ENCODE measurements around the gene MICU2. TPM values are rescaled to one million over a fixed set of nuclear protein-coding genes. Genes with fewer than 3 reads are reported as not detected.

MICU2 gene
- total and polyA plus RNA-seq, 2 donors (not counting 1 experiment from before 2014, with no cell fraction given) = 43.3 to 43.9 TPM

DNA sequence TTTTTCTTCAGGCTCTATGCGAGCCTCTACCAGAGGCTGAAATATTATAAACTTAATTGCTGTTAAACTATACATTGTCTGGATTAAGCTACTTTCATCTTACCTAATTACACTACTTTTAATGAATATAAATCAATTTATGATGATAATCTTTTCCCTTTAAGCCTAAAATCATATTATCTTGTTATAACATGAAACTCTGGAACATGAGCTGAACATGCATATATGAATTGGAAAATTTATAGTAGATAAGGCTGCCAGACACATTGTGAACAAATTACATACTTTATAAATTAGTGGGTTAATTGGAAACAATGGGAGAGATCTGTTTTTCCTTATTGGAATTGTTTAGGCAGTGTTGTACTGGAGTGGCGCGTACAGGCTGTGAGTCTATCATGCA, 99.6 kb downstream of the MICU2 start:
- no peak for DNase-seq (ENCODE audit: low read depth in 2 of 2)
- Histone ChIP-seq H3K27ac (ENCODE audit: insufficient read depth, low read length) (no peak overlapping the region), H3K4me1 (ENCODE audit: control insufficient read depth, extremely low read depth, insufficient read depth, low read length) (no peaks in the 10 kb centered on the region), H2AFZ (ENCODE audit: low read length) (no peak overlapping the region), H3K4me2 (ENCODE audit: extremely low read depth, insufficient read depth, low read length) (no peak overlapping the region), H3K9ac (ENCODE audit: insufficient read depth, low read length) (no peak overlapping the region), H3K36me3 (ENCODE audit: control insufficient read depth, insufficient read depth, low read length) (no peaks in the 10 kb centered on the region), H3K4me3 (replicated peaks in 1 of 4; ENCODE audit: control extremely low read depth in 1 of 4, insufficient read depth in 1 of 4, low read depth in 3 of 4, low read length in 4 of 4) (no peak overlapping the region), H3K79me2 (ENCODE audit: control insufficient read depth, insufficient read depth, low read length) (no peaks in the 10 kb centered on the region), H3K9me3 (ENCODE audit: control insufficient read depth, insufficient read depth, low read depth, low read length) (no peaks in the 10 kb centered on the region), H4K20me1 (ENCODE audit: control insufficient read depth, extremely low read depth, insufficient read depth, low read length) (no peaks in the 10 kb centered on the region), H3K27me3 (ENCODE audit: control insufficient read depth, insufficient read depth, low read length) (no peaks in the 10 kb centered on the region)
- TF ChIP-seq EZH2 (IDR thresholded peaks at IDR 0.05; ENCODE audit: low read length, missing control alignments) (no peak), CTCF (conservative IDR thresholded peaks at IDR 0.05 in 1 of 2, IDR thresholded peaks at IDR 0.05 in 1 of 2; ENCODE audit: low read depth in 1 of 2, low read length in 2 of 2) (no peak)

DNA sequence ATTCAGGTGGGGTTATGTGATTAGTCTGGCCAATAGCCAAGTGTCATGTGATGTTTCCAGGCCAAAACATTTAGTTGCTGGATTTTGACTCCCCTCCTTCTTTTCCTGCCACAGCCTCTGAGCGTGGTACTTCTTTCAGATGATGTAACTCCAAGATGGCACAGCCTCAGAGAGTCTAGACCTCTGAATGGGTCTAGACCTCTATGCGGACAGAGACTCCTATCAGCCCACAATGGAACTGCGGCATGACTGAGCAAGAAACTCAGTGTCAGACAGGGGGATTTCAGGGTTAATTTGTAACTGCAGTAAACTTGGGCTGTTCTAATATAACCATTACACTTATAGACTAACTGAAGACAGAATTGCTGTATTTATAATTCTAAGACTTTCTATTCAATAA, 102.3 kb downstream of the MICU2 start:
- H4K20me1 ChIP-seq (ENCODE audit: control insufficient read depth, extremely low read depth, insufficient read depth, low read length) = no peaks in the 10 kb centered on the region

GRCh38 chr13:21486322-21486721, 117.6 kb downstream of the MICU2 start:
- H3K36me3 ChIP-seq (ENCODE audit: control insufficient read depth, insufficient read depth, low read length) = peaks cover 3% of the 10 kb centered on the region
- no peaks in the 10 kb centered on the region for H3K27me3 ChIP-seq (ENCODE audit: control insufficient read depth, insufficient read depth, low read length)
- no peaks in the 10 kb centered on the region for H3K4me1 ChIP-seq (ENCODE audit: control insufficient read depth, extremely low read depth, insufficient read depth, low read length)
- H3K79me2 ChIP-seq (ENCODE audit: control insufficient read depth, insufficient read depth, low read length) = no peaks in the 10 kb centered on the region
- no peak overlapping the region for H3K9ac ChIP-seq (ENCODE audit: insufficient read depth, low read length)
- no peak for DNase-seq (ENCODE audit: low read depth in 2 of 2)
- no peak overlapping the region for H2AFZ ChIP-seq (ENCODE audit: low read length)
- H3K27ac ChIP-seq (ENCODE audit: insufficient read depth, low read length) = no peak overlapping the region
- no peaks in the 10 kb centered on the region for H4K20me1 ChIP-seq (ENCODE audit: control insufficient read depth, extremely low read depth, insufficient read depth, low read length)
- H3K9me3 ChIP-seq (ENCODE audit: control insufficient read depth, insufficient read depth, low read depth, low read length) = no peaks in the 10 kb centered on the region
- H3K4me2 ChIP-seq (ENCODE audit: extremely low read depth, insufficient read depth, low read length) = no peak overlapping the region
- no peak for TF ChIP-seq CTCF (conservative IDR thresholded peaks at IDR 0.05 in 1 of 2, IDR thresholded peaks at IDR 0.05 in 1 of 2; ENCODE audit: low read depth in 1 of 2, low read length in 2 of 2)
- no peak overlapping the region for H3K4me3 ChIP-seq (replicated peaks in 1 of 4; ENCODE audit: control extremely low read depth in 1 of 4, insufficient read depth in 1 of 4, low read depth in 3 of 4, low read length in 4 of 4)

More for the DNA sequence above, 102.3 kb downstream of the MICU2 start:
- no peaks in the 10 kb centered on the region for H3K79me2 ChIP-seq (ENCODE audit: control insufficient read depth, insufficient read depth, low read length)
- H3K4me1 ChIP-seq (ENCODE audit: control insufficient read depth, extremely low read depth, insufficient read depth, low read length) = no peaks in the 10 kb centered on the region
- H3K27me3 ChIP-seq (ENCODE audit: control insufficient read depth, insufficient read depth, low read length) = no peaks in the 10 kb centered on the region
- no peak overlapping the region for H3K27ac ChIP-seq (ENCODE audit: insufficient read depth, low read length)
- no peaks in the 10 kb centered on the region for H3K36me3 ChIP-seq (ENCODE audit: control insufficient read depth, insufficient read depth, low read length)
- H3K4me2 ChIP-seq (ENCODE audit: extremely low read depth, insufficient read depth, low read length) = no peak overlapping the region
- H3K9ac ChIP-seq (ENCODE audit: insufficient read depth, low read length) = no peak overlapping the region
- TF ChIP-seq CTCF (conservative IDR thresholded peaks at IDR 0.05 in 1 of 2, IDR thresholded peaks at IDR 0.05 in 1 of 2; ENCODE audit: low read depth in 1 of 2, low read length in 2 of 2) (no peak), EZH2 (IDR thresholded peaks at IDR 0.05; ENCODE audit: low read length, missing control alignments) (no peak)
- no peaks in the 10 kb centered on the region for H3K9me3 ChIP-seq (ENCODE audit: control insufficient read depth, insufficient read depth, low read depth, low read length)
- H3K4me3 ChIP-seq (replicated peaks in 1 of 4; ENCODE audit: control extremely low read depth in 1 of 4, insufficient read depth in 1 of 4, low read depth in 3 of 4, low read length in 4 of 4) = no peak overlapping the region
- H2AFZ ChIP-seq (ENCODE audit: low read length) = no peak overlapping the region
- DNase-seq (ENCODE audit: low read depth in 2 of 2) = no peak

Measured in fibroblast of lung (primary cell).